H1 (cell line): ENCODE measurements around the gene SYT2.

ENCODE experiments used
- ATF3 ChIP-seq: IDR thresholded peaks from 2 replicates; pipeline ENCODE4 v1.6.1; 2011; ENCODE audit warnings: low read depth, mild to moderate bottlenecking, low read length; ENCODE audit not compliant: insufficient read depth
- HDAC2 ChIP-seq, 2 experiments: fragments of 300-600 bp in 1 of 2; sonication (generic) in 1 of 2; IDR thresholded peaks; 2 replicates each; pipeline ENCODE4 v1.6.1; 2011 to 2012; ENCODE audit warnings: low read depth in 2 of 2, low read length in 2 of 2, mild to moderate bottlenecking in 2 of 2, moderate library complexity in 2 of 2, borderline replicate concordance in 1 of 2, inconsistent platforms in 1 of 2

- TF ChIP-seq ATF3 (no peak), HDAC2 (IDR thresholded peaks at IDR 0.05; ENCODE audit: borderline replicate concordance in 1 of 2, low read depth in 2 of 2, low read length in 2 of 2) (no peak)
These were observed 65.2 kb downstream of the SYT2 start for GRCh38 chr1:202645097-202645476.
